Measurements from ENCODE around the gene CACNA1C. TPM values are rescaled to one million over a fixed set of nuclear protein-coding genes. Genes with fewer than 3 reads are reported as not detected.
A peak's percentile ranks its signal among the peaks of the same experiment; 100 is the strongest.

CACNA1C gene
- total RNA-seq, 5 donors from 2014 or later (not counting 1 experiment from before 2014, with no cell fraction given), result 0.10 to 0.26 (median 0.16) TPM

DNA sequence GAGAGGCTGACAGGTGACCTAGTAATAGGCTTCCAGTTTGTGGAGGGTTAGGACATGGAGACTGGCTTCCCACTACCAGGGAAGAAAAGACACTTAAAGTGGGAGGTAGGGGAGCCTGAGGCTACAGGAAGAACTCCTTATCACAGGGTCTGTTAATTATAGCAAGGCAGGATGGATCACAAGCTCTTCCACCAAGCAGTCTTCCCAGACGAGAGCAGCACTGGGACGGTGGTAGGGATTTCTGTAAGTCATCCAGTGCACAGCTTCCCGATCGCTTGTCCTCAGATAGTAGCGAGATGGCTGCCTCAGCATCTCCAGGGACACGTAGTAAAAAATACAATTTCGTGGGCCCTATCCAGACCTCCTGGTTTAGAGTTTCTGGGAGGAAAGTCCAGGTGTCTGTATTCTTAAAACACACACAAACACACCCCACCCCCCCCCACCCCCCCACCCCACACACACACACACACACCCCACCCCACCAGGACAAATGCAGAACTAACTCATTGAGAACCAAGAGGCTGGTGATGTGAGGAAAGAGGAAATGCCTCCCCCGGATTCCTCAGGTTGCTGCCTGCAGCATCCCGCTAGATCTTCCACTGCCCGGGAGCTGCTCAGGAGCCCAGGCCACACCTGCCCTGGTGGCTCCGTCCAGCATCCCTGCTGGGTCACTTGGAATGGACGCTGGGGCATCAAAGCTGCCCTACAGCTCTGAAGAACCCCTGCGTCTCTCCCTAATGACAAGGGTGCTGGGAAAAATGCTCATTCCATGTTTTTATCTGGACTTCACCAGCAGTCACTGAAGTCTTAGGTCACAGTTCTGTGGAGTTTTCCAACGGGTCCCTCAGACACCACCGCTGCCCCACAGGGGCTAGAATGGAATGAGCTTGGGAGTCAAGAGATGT is 307.2 kb downstream of the CACNA1C start:
- no peak for DNase-seq
- Histone ChIP-seq H3K36me3 (ENCODE audit: control insufficient read depth in 2 of 2, extremely low read depth in 1 of 2, insufficient read depth in 1 of 2, low read length in 1 of 2) (no peaks in the 10 kb centered on the region), H3K4me3 (ENCODE audit: control insufficient read depth in 1 of 2, extremely low read depth in 1 of 2, low read length in 1 of 2) (no peak overlapping the region), H3K27ac (ENCODE audit: low read length) (no peak overlapping the region), H3K4me1 (ENCODE audit: control insufficient read depth in 1 of 2, extremely low read depth in 1 of 2, insufficient read depth in 2 of 2, low read length in 2 of 2) (peaks cover 8 to 24% of the 10 kb centered on the region in 2 experiments), H3K9me3 (no peaks in the 10 kb centered on the region), H3K27me3 (replicated peaks in 1 of 2; ENCODE audit: control insufficient read depth in 2 of 2, extremely low read depth in 1 of 2, insufficient read depth in 2 of 2, low read length in 1 of 2) (peaks cover 0 to 16% of the 10 kb centered on the region in 2 experiments)
- Mint-ChIP-seq H3K9me3 (no peaks in the 10 kb centered on the region), H3K4me3 (no peak overlapping the region), H3K4me1 (peaks cover 13 to 48% (median 45%) of the 10 kb centered on the region in 3 donors), H3K27ac (no peak overlapping the region), H3K27me3 (peaks cover 0 to 3% of the 10 kb centered on the region in 2 donors), H3K36me3 (no peaks in the 10 kb centered on the region)
- WGBS (ENCODE audit: insufficient coverage), result 58% methylated on average over 8 of the region's 15 CpGs
- ATAC-seq (replicated peaks in 1 of 4), result no peak
- ChIA-PET POLR2A (interaction anchor here (0.6 to 0.7 kb wide), 2 partner anchors 13 to 25 kb away, joined by 4 read pairs; no protein-coding TSS in a partner anchor), CTCF (no interaction called here)

DNA sequence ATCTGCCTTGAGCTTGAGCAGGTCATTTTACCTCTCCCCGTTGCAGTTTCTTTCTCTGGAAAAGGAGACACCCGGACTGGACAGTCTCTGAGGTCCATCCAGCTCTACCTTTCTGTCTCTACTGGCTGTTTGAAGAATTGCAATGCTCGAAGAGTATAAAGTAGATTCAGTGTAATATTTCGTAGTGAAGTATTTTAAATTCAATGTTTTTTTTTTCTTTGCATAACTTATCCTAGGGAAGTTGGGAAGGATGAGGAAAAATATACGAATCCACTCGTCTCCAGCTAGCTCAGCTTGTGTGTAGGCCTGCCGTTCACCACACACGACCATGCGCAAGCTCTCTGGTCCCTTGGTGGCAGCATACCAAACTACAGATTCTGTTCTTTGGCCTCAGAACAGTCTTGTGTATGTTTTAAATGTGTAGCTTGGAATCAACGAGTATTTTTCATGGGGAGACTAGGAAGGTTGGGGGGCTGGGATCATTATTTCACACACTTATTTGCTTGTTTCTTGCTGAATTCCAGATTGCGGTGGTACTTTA is 307.9 kb downstream of the CACNA1C start:
- Histone ChIP-seq H3K4me1 (ENCODE audit: control insufficient read depth in 1 of 2, extremely low read depth in 1 of 2, insufficient read depth in 2 of 2, low read length in 2 of 2) (peaks cover 8 to 24% of the 10 kb centered on the region in 2 experiments), H3K4me3 (ENCODE audit: control insufficient read depth in 1 of 2, extremely low read depth in 1 of 2, low read length in 1 of 2) (no peak overlapping the region), H3K36me3 (ENCODE audit: control insufficient read depth in 2 of 2, extremely low read depth in 1 of 2, insufficient read depth in 1 of 2, low read length in 1 of 2) (no peaks in the 10 kb centered on the region), H3K27me3 (replicated peaks in 1 of 2; ENCODE audit: control insufficient read depth in 2 of 2, extremely low read depth in 1 of 2, insufficient read depth in 2 of 2, low read length in 1 of 2) (peaks cover 0 to 16% of the 10 kb centered on the region in 2 experiments), H3K9me3 (no peaks in the 10 kb centered on the region), H3K27ac (ENCODE audit: low read length) (no peak overlapping the region)
- peaks cover 0 to 3% of the 10 kb centered on the region in 2 donors for H3K27me3 Mint-ChIP-seq
- ChIA-PET CTCF (no interaction called here), POLR2A (interaction anchor here (0.6 to 0.7 kb wide), 2 partner anchors 13 to 24 kb away, joined by 4 read pairs; no protein-coding TSS in a partner anchor)
- no peaks in the 10 kb centered on the region for H3K36me3 Mint-ChIP-seq
- H3K9me3 Mint-ChIP-seq, result no peaks in the 10 kb centered on the region
- H3K27ac Mint-ChIP-seq, result no peak overlapping the region
- ATAC-seq (replicated peaks in 1 of 4) (no peak), DNase-seq (no peak)
- no peak overlapping the region for H3K4me3 Mint-ChIP-seq
- 100% methylated on average over 1 of the region's 11 CpGs for WGBS (ENCODE audit: insufficient coverage)
- H3K4me1 Mint-ChIP-seq, result peaks cover 13 to 48% (median 45%) of the 10 kb centered on the region in 3 donors

GRCh38 chr12:2363836-2364609 is 311.2 kb downstream of the CACNA1C start:
- 69% methylated on average over 8 of the region's 11 CpGs for WGBS (ENCODE audit: insufficient coverage)
- Mint-ChIP-seq H3K36me3 (no peaks in the 10 kb centered on the region), H3K4me3 (peak overlapping the region in 1 of 3 donors; percentile 16), H3K4me1 (peaks cover 1 to 33% (median 31%) of the 10 kb centered on the region in 3 donors), H3K27ac (peak overlapping the region in 1 of 2 donors; percentile 55), H3K27me3 (peaks cover 0 to 3% of the 10 kb centered on the region in 2 donors), H3K9me3 (peaks cover 0 to 3% (median 0%) of the 10 kb centered on the region in 3 donors)
- H3K4me3 ChIP-seq (ENCODE audit: control insufficient read depth in 1 of 2, extremely low read depth in 1 of 2, low read length in 1 of 2), result peak overlapping the region in 1 of 2 donors; percentile 35
- ChIA-PET POLR2A (no interaction called here), CTCF (no interaction called here)
- DNase-seq (no peak), ATAC-seq (replicated peaks in 1 of 4) (no peak)
- H3K27ac ChIP-seq (ENCODE audit: low read length), result no peak overlapping the region
- H3K4me1 ChIP-seq (ENCODE audit: control insufficient read depth in 1 of 2, extremely low read depth in 1 of 2, insufficient read depth in 2 of 2, low read length in 2 of 2), result peaks cover 0 to 19% of the 10 kb centered on the region in 2 experiments
- H3K36me3 ChIP-seq (ENCODE audit: control insufficient read depth in 2 of 2, extremely low read depth in 1 of 2, insufficient read depth in 1 of 2, low read length in 1 of 2), result no peaks in the 10 kb centered on the region
- peaks cover 0 to 8% of the 10 kb centered on the region in 2 experiments for H3K27me3 ChIP-seq (replicated peaks in 1 of 2; ENCODE audit: control insufficient read depth in 2 of 2, extremely low read depth in 1 of 2, insufficient read depth in 2 of 2, low read length in 1 of 2)
- H3K9me3 ChIP-seq, result no peaks in the 10 kb centered on the region

DNA sequence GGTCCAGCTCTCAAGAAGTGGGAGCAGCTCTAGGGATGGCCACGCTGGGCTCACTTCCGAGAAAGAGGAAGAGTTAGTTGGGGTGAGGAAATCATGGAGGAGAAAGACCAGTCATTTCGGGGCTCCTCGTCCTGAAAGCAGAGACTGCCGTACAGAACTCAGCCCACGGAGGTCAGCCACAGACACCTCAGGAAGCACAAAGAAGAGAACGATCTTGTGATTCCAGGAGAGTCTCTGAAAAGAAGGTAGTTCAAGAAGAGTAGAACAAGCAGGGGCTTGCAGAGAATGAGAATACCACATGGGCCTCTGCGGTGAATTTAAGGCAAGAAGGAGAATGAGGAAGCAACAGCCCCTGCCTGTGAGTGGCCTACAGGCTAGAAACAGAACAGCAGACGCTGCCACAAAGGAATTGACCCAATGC is 311.9 kb downstream of the CACNA1C start:
- peaks cover 0 to 27% (median 26%) of the 10 kb centered on the region in 3 donors for H3K4me1 Mint-ChIP-seq
- H3K36me3 Mint-ChIP-seq, result no peaks in the 10 kb centered on the region
- no peak overlapping the region for H3K4me3 Mint-ChIP-seq
- Histone ChIP-seq H3K9me3 (no peaks in the 10 kb centered on the region), H3K36me3 (ENCODE audit: control insufficient read depth in 2 of 2, extremely low read depth in 1 of 2, insufficient read depth in 1 of 2, low read length in 1 of 2) (no peaks in the 10 kb centered on the region), H3K27me3 (replicated peaks in 1 of 2; ENCODE audit: control insufficient read depth in 2 of 2, extremely low read depth in 1 of 2, insufficient read depth in 2 of 2, low read length in 1 of 2) (peaks cover 0 to 8% of the 10 kb centered on the region in 2 experiments), H3K27ac (ENCODE audit: low read length) (no peak overlapping the region), H3K4me3 (ENCODE audit: control insufficient read depth in 1 of 2, extremely low read depth in 1 of 2, low read length in 1 of 2) (no peak overlapping the region), H3K4me1 (ENCODE audit: control insufficient read depth in 1 of 2, extremely low read depth in 1 of 2, insufficient read depth in 2 of 2, low read length in 2 of 2) (peaks cover 0 to 19% of the 10 kb centered on the region in 2 experiments)
- peaks cover 0 to 3% (median 0%) of the 10 kb centered on the region in 3 donors for H3K9me3 Mint-ChIP-seq
- WGBS (ENCODE audit: insufficient coverage), result 62% methylated on average over 6 of the region's 9 CpGs
- H3K27me3 Mint-ChIP-seq, result peaks cover 0 to 3% of the 10 kb centered on the region in 2 donors
- DNase-seq (no peak), ATAC-seq (replicated peaks in 1 of 4) (no peak)
- ChIA-PET POLR2A (no interaction called here), CTCF (no interaction called here)
- H3K27ac Mint-ChIP-seq, result peak overlapping the region in 1 of 2 donors; percentile 55

GRCh38 chr12:2366711-2367110 is 313.9 kb downstream of the CACNA1C start:
- ChIA-PET POLR2A (no interaction called here), CTCF (no interaction called here)
- Mint-ChIP-seq H3K27me3 (no peaks in the 10 kb centered on the region), H3K4me3 (no peak overlapping the region), H3K9me3 (peaks cover 0 to 3% (median 0%) of the 10 kb centered on the region in 3 donors), H3K4me1 (peaks cover 0 to 26% (median 25%) of the 10 kb centered on the region in 3 donors), H3K27ac (no peak overlapping the region), H3K36me3 (no peaks in the 10 kb centered on the region)
- Histone ChIP-seq H3K27ac (ENCODE audit: low read length) (no peak overlapping the region), H3K36me3 (ENCODE audit: control insufficient read depth in 2 of 2, extremely low read depth in 1 of 2, insufficient read depth in 1 of 2, low read length in 1 of 2) (no peaks in the 10 kb centered on the region), H3K4me1 (ENCODE audit: control insufficient read depth in 1 of 2, extremely low read depth in 1 of 2, insufficient read depth in 2 of 2, low read length in 2 of 2) (peaks cover 0 to 19% of the 10 kb centered on the region in 2 experiments), H3K27me3 (replicated peaks in 1 of 2; ENCODE audit: control insufficient read depth in 2 of 2, extremely low read depth in 1 of 2, insufficient read depth in 2 of 2, low read length in 1 of 2) (no peaks in the 10 kb centered on the region), H3K4me3 (ENCODE audit: control insufficient read depth in 1 of 2, extremely low read depth in 1 of 2, low read length in 1 of 2) (no peak overlapping the region), H3K9me3 (no peaks in the 10 kb centered on the region)
- no peak for DNase-seq
- no CpG with 5 or more reads among the region's 3 CpGs for WGBS (ENCODE audit: insufficient coverage)
- ATAC-seq (replicated peaks in 1 of 4), result no peak

- Histone ChIP-seq H3K27me3 (replicated peaks in 1 of 2; ENCODE audit: control insufficient read depth in 2 of 2, extremely low read depth in 1 of 2, insufficient read depth in 2 of 2, low read length in 1 of 2) (peaks cover 0 to 2% of the 10 kb centered on the region in 2 experiments), H3K4me3 (ENCODE audit: control insufficient read depth in 1 of 2, extremely low read depth in 1 of 2, low read length in 1 of 2) (no peak overlapping the region), H3K9me3 (no peaks in the 10 kb centered on the region), H3K27ac (ENCODE audit: low read length) (no peak overlapping the region), H3K36me3 (ENCODE audit: control insufficient read depth in 2 of 2, extremely low read depth in 1 of 2, insufficient read depth in 1 of 2, low read length in 1 of 2) (no peaks in the 10 kb centered on the region), H3K4me1 (ENCODE audit: control insufficient read depth in 1 of 2, extremely low read depth in 1 of 2, insufficient read depth in 2 of 2, low read length in 2 of 2) (no peaks in the 10 kb centered on the region)
- no peak overlapping the region for H3K27ac Mint-ChIP-seq
- no peaks in the 10 kb centered on the region for H3K4me1 Mint-ChIP-seq
- POLR2A ChIA-PET, result no interaction called here
- no peaks in the 10 kb centered on the region for H3K9me3 Mint-ChIP-seq
- no CpG with 5 or more reads among the region's 6 CpGs for whole genome bisulfite sequencing (ENCODE audit: insufficient coverage)
- no peaks in the 10 kb centered on the region for H3K36me3 Mint-ChIP-seq
- no peak for ATAC-seq (replicated peaks in 1 of 4)
- CTCF ChIA-PET, result no interaction called here
- DNase-seq, result no peak
- H3K27me3 Mint-ChIP-seq, result no peaks in the 10 kb centered on the region
- H3K4me3 Mint-ChIP-seq, result no peak overlapping the region
Observed at GRCh38 chr12:2372178-2372577, 319.4 kb downstream of the CACNA1C start.

Measured in T-cell (primary cell).